IPS-15b (cell line): ENCODE measurements around the gene SLC30A2.
A peak's percentile ranks its signal among the peaks of the same experiment; 100 is the strongest.
"Not testable (repeated sequence)": the region's sequence is repeated elsewhere in the genome, so short reads cannot be mapped to it uniquely, and the experiment has no call there.

Source experiments
- H3K27me3 ChIP-seq: one replicate; pipeline ENCODE4 v1.6.1; 2013; ENCODE audit warnings: low read length; ENCODE audit not compliant: control insufficient read depth, insufficient read depth
- H3K36me3 ChIP-seq: one replicate; pipeline ENCODE4 v1.6.1; 2013; ENCODE audit warnings: low read length; ENCODE audit not compliant: control insufficient read depth, insufficient read depth
- H3K4me1 ChIP-seq: one replicate; pipeline ENCODE4 v1.6.1; 2013; ENCODE audit warnings: mild to moderate bottlenecking, low read length; ENCODE audit not compliant: control insufficient read depth, insufficient read depth
- H3K4me3 ChIP-seq: one replicate; pipeline ENCODE4 v1.5.1; 2013; ENCODE audit warnings: low read depth, low read length
- H3K9ac ChIP-seq: one replicate; pipeline ENCODE4 v1.6.1; 2013; ENCODE audit warnings: low read depth, mild to moderate bottlenecking, low read length
- H3K9me3 ChIP-seq: one replicate; pipeline ENCODE4 v1.6.1; 2013; ENCODE audit warnings: mild to moderate bottlenecking, low read length; ENCODE audit not compliant: control insufficient read depth, insufficient read depth

The SLC30A2 gene, protein sequence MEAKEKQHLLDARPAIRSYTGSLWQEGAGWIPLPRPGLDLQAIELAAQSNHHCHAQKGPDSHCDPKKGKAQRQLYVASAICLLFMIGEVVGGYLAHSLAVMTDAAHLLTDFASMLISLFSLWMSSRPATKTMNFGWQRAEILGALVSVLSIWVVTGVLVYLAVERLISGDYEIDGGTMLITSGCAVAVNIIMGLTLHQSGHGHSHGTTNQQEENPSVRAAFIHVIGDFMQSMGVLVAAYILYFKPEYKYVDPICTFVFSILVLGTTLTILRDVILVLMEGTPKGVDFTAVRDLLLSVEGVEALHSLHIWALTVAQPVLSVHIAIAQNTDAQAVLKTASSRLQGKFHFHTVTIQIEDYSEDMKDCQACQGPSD

GRCh38 chr1:26045722-26046245 lies at the start of gene SLC30A2:
Gene SLC30A2 (minus strand): TSS chr1:26046118. CDS start chr1:26045896, 222 bp downstream.
- H3K4me1 ChIP-seq = no peaks in the 10 kb centered on the region
- H3K4me3 ChIP-seq = peak within 1 kb of the TSS; percentile 56
- H3K9me3 ChIP-seq = no peaks in the 10 kb centered on the region
- peaks cover 83% of the 10 kb centered on the region for H3K27me3 ChIP-seq
- H3K9ac ChIP-seq = no peak within 1 kb of the TSS
- H3K36me3 ChIP-seq = no peaks in the 10 kb centered on the region

GRCh38 chr1:26094677-26095383 lies 48.9 kb upstream of the SLC30A2 start:
- Histone ChIP-seq H3K9me3 (no peaks in the 10 kb centered on the region), H3K4me3 (no peak overlapping the region), H3K27me3 (peaks cover 2% of the 10 kb centered on the region), H3K4me1 (peaks cover 13% of the 10 kb centered on the region), H3K9ac (no peak overlapping the region), H3K36me3 (no peaks in the 10 kb centered on the region)

GRCh38 chr1:26094076-26094669 lies 48.3 kb upstream of the SLC30A2 start:
- Histone ChIP-seq H3K27me3 (peaks cover 2% of the 10 kb centered on the region), H3K4me3 (no peak overlapping the region), H3K9ac (no peak overlapping the region), H3K36me3 (no peaks in the 10 kb centered on the region), H3K4me1 (peaks cover 13% of the 10 kb centered on the region), H3K9me3 (no peaks in the 10 kb centered on the region)

GRCh38 chr1:26093569-26093968 lies 47.7 kb upstream of the SLC30A2 start:
- H3K9me3 ChIP-seq, H3K4me3 ChIP-seq, H3K27me3 ChIP-seq, H3K9ac ChIP-seq, H3K36me3 ChIP-seq: not testable (repeated sequence)
- H3K4me1 ChIP-seq = peaks cover 13% of the 10 kb centered on the region

- Histone ChIP-seq H3K27me3 (peaks cover 2% of the 10 kb centered on the region), H3K9ac (no peak overlapping the region), H3K9me3 (no peaks in the 10 kb centered on the region), H3K36me3 (no peaks in the 10 kb centered on the region), H3K4me3 (no peak overlapping the region), H3K4me1 (peaks cover 13% of the 10 kb centered on the region)
Measured at GRCh38 chr1:26092422-26092821, 46.5 kb upstream of the SLC30A2 start.

DNA sequence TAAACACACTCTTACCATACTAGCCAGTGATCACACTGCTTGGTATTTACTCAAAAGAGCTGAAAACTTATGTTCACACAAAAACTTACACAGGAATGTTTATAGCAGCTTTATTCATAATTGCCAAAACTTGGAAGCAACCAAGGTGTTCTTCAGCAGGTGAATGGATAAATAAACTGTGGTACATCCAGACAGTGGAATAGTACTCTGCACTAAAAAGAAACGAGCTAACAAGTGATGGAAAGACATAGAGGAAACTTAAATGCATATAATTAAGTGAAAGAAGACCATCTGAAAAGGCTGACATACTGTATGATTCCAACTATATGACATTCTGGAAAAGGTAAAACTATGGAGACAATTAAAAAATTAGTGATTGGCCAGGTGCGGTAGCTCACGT lies 45.0 kb upstream of the SLC30A2 start:
- H3K4me3 ChIP-seq = no peak overlapping the region
- H3K9me3 ChIP-seq = no peaks in the 10 kb centered on the region
- H3K36me3 ChIP-seq = no peaks in the 10 kb centered on the region
- peaks cover 13% of the 10 kb centered on the region for H3K4me1 ChIP-seq
- peaks cover 2% of the 10 kb centered on the region for H3K27me3 ChIP-seq
- no peak overlapping the region for H3K9ac ChIP-seq

- Histone ChIP-seq H3K27me3 (peaks cover 5% of the 10 kb centered on the region), H3K4me1 (peaks cover 5% of the 10 kb centered on the region), H3K9ac (no peak overlapping the region), H3K36me3 (no peaks in the 10 kb centered on the region), H3K9me3 (no peaks in the 10 kb centered on the region), H3K4me3 (no peak overlapping the region)
Measured at GRCh38 chr1:26089125-26089524, 43.2 kb upstream of the SLC30A2 start.

- Histone ChIP-seq H3K4me3 (no peak overlapping the region), H3K9ac (no peak overlapping the region), H3K36me3 (no peaks in the 10 kb centered on the region), H3K4me1 (no peaks in the 10 kb centered on the region), H3K27me3 (peaks cover 7% of the 10 kb centered on the region), H3K9me3 (no peaks in the 10 kb centered on the region)
Measured at GRCh38 chr1:26084844-26085243, 38.9 kb upstream of the SLC30A2 start.

GRCh38 chr1:26084091-26084561 lies 38.2 kb upstream of the SLC30A2 start:
- no peaks in the 10 kb centered on the region for H3K36me3 ChIP-seq
- no peak overlapping the region for H3K9ac ChIP-seq
- H3K4me1 ChIP-seq = no peaks in the 10 kb centered on the region
- no peak overlapping the region for H3K4me3 ChIP-seq
- no peaks in the 10 kb centered on the region for H3K9me3 ChIP-seq
- peaks cover 7% of the 10 kb centered on the region for H3K27me3 ChIP-seq

- Histone ChIP-seq H3K4me3 (no peak overlapping the region), H3K27me3 (peaks cover 7% of the 10 kb centered on the region), H3K9ac (no peak overlapping the region), H3K36me3 (no peaks in the 10 kb centered on the region), H3K9me3 (no peaks in the 10 kb centered on the region), H3K4me1 (peaks cover 5% of the 10 kb centered on the region)
Measured at GRCh38 chr1:26083208-26083607, 37.3 kb upstream of the SLC30A2 start.

DNA sequence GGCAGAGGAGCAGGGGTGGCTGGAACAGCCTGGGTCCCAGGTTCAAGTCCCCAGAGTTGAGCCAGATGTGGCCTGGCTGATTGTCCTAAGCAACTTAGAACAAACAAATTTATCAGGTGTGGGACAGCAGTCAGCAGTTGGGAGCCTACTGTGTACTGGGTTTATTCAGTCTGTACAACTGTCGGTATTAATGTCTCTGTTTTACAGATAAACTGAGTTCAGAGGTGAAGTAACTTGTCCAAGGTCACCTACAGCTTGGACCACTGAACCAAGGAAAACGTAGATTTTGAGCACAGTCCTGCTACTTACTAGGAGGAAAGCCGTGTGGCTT lies 36.1 kb upstream of the SLC30A2 start:
- peaks cover 7% of the 10 kb centered on the region for H3K27me3 ChIP-seq
- H3K9ac ChIP-seq = no peak overlapping the region
- H3K4me3 ChIP-seq = no peak overlapping the region
- peaks cover 5% of the 10 kb centered on the region for H3K4me1 ChIP-seq
- no peaks in the 10 kb centered on the region for H3K9me3 ChIP-seq
- no peaks in the 10 kb centered on the region for H3K36me3 ChIP-seq
